ENCODE data around the gene MAL.

Gene MAL

GRCh38 chr2:95001051-95001562 is 24.4 kb upstream of the MAL start:
- no peak for TF ChIP-seq CTCF (IDR thresholded peaks at IDR 0.05)

- TF ChIP-seq CTCF (IDR thresholded peaks at IDR 0.05): no peak
These were observed 23.8 kb upstream of the MAL start for GRCh38 chr2:95001701-95002100.

GRCh38 chr2:95002498-95002897 is 23.0 kb upstream of the MAL start:
- TF ChIP-seq CTCF (IDR thresholded peaks at IDR 0.05): no peak

GRCh38 chr2:95004287-95004686 is 21.2 kb upstream of the MAL start:
- TF ChIP-seq CTCF (IDR thresholded peaks at IDR 0.05): no peak

- TF ChIP-seq CTCF (IDR thresholded peaks at IDR 0.05): no peak
These were observed 20.8 kb upstream of the MAL start for GRCh38 chr2:95004711-95005110.

GRCh38 chr2:95005726-95006125 is 19.8 kb upstream of the MAL start:
- TF ChIP-seq CTCF (IDR thresholded peaks at IDR 0.05): no peak

GRCh38 chr2:95006588-95006987 is 18.9 kb upstream of the MAL start:
- TF ChIP-seq CTCF (IDR thresholded peaks at IDR 0.05): no peak

- TF ChIP-seq CTCF (IDR thresholded peaks at IDR 0.05): no peak
These were observed 18.4 kb upstream of the MAL start for GRCh38 chr2:95007031-95007609.
